ENCODE results near the gene TMEM69.
A peak's percentile ranks its signal among the peaks of the same experiment; 100 is the strongest.

TMEM69 gene

GRCh38 chr1:45687754-45688740, at the start of gene TMEM69:
Gene TMEM69, plus strand, starts transcription at chr1:45688181. Its CDS starts 2,888 bp downstream, at chr1:45691069.
- no peaks in the 10 kb centered on the region for H3K9me3 Mint-ChIP-seq
- peak within 1 kb of the TSS; percentile 99 for H3K27ac Mint-ChIP-seq
- ATAC-seq, result peak; percentile 34
- peaks cover 88% of the 10 kb centered on the region for H3K36me3 Mint-ChIP-seq
- peak; percentile 73 to 92 for DNase-seq (ENCODE audit: low spot score in 2 of 2)
- peak within 1 kb of the TSS; percentile 100 for H3K4me3 Mint-ChIP-seq
- peaks cover 37% of the 10 kb centered on the region for H3K4me1 Mint-ChIP-seq

GRCh38 chr1:45640293-45640692, 47.7 kb upstream of the TMEM69 start:
- no peak for DNase-seq (ENCODE audit: low spot score in 2 of 2)
- no peak for ATAC-seq
- H3K9me3 Mint-ChIP-seq, result no peaks in the 10 kb centered on the region
- no peaks in the 10 kb centered on the region for H3K4me1 Mint-ChIP-seq
- no peak overlapping the region for H3K4me3 Mint-ChIP-seq
- H3K27ac Mint-ChIP-seq, result peak overlapping the region; percentile 49
- peaks cover 12% of the 10 kb centered on the region for H3K36me3 Mint-ChIP-seq

GRCh38 chr1:45643321-45643720, 44.7 kb upstream of the TMEM69 start:
- Mint-ChIP-seq H3K36me3 (peaks cover 42% of the 10 kb centered on the region), H3K4me3 (no peak overlapping the region), H3K27ac (peak overlapping the region; percentile 17), H3K4me1 (no peaks in the 10 kb centered on the region), H3K9me3 (no peaks in the 10 kb centered on the region)
- ATAC-seq (no peak), DNase-seq (ENCODE audit: low spot score in 2 of 2) (no peak)

- Mint-ChIP-seq H3K4me3 (no peak overlapping the region), H3K27ac (no peak overlapping the region), H3K36me3 (peaks cover 48% of the 10 kb centered on the region), H3K4me1 (no peaks in the 10 kb centered on the region), H3K9me3 (no peaks in the 10 kb centered on the region)
- no peak for ATAC-seq
- DNase-seq (ENCODE audit: low spot score in 2 of 2), result no peak
Measured at GRCh38 chr1:45643978-45644377, 44.0 kb upstream of the TMEM69 start.

- no peaks in the 10 kb centered on the region for H3K9me3 Mint-ChIP-seq
- H3K4me1 Mint-ChIP-seq, result no peaks in the 10 kb centered on the region
- no peak for ATAC-seq
- H3K27ac Mint-ChIP-seq, result no peak overlapping the region
- H3K4me3 Mint-ChIP-seq, result no peak overlapping the region
- peaks cover 55% of the 10 kb centered on the region for H3K36me3 Mint-ChIP-seq
- DNase-seq (ENCODE audit: low spot score in 2 of 2), result no peak
Measured at GRCh38 chr1:45644661-45645060, 43.3 kb upstream of the TMEM69 start.

GRCh38 chr1:45647248-45648021, 40.5 kb upstream of the TMEM69 start:
- ATAC-seq (no peak), DNase-seq (ENCODE audit: low spot score in 2 of 2) (no peak)
- peak overlapping the region; percentile 27 for H3K27ac Mint-ChIP-seq
- no peaks in the 10 kb centered on the region for H3K9me3 Mint-ChIP-seq
- peaks cover 11% of the 10 kb centered on the region for H3K4me1 Mint-ChIP-seq
- no peak overlapping the region for H3K4me3 Mint-ChIP-seq
- H3K36me3 Mint-ChIP-seq, result peaks cover 83% of the 10 kb centered on the region

- Mint-ChIP-seq H3K4me1 (peaks cover 25% of the 10 kb centered on the region), H3K4me3 (peak overlapping the region; percentile 33), H3K27ac (peak overlapping the region; percentile 87), H3K36me3 (peaks cover 100% of the 10 kb centered on the region), H3K9me3 (no peaks in the 10 kb centered on the region)
- ATAC-seq, result peak; percentile 100
- no peak for DNase-seq (ENCODE audit: low spot score in 2 of 2)
Measured at GRCh38 chr1:45654540-45655280, 33.3 kb upstream of the TMEM69 start.

GRCh38 chr1:45656573-45657226, 31.3 kb upstream of the TMEM69 start:
- no peak overlapping the region for H3K4me3 Mint-ChIP-seq
- peaks cover 100% of the 10 kb centered on the region for H3K36me3 Mint-ChIP-seq
- no peaks in the 10 kb centered on the region for H3K9me3 Mint-ChIP-seq
- H3K27ac Mint-ChIP-seq, result no peak overlapping the region
- peaks cover 14% of the 10 kb centered on the region for H3K4me1 Mint-ChIP-seq
- ATAC-seq (no peak), DNase-seq (ENCODE audit: low spot score in 2 of 2) (no peak)

- ATAC-seq, result no peak
- Mint-ChIP-seq H3K4me1 (peaks cover 16% of the 10 kb centered on the region), H3K27ac (no peak overlapping the region), H3K36me3 (peaks cover 87% of the 10 kb centered on the region), H3K9me3 (no peaks in the 10 kb centered on the region), H3K4me3 (no peak overlapping the region)
- DNase-seq (ENCODE audit: low spot score in 2 of 2), result no peak
Measured at GRCh38 chr1:45658171-45658570, 29.8 kb upstream of the TMEM69 start.

- ATAC-seq (no peak), DNase-seq (ENCODE audit: low spot score in 2 of 2) (no peak)
- Mint-ChIP-seq H3K4me1 (peaks cover 21% of the 10 kb centered on the region), H3K4me3 (no peak overlapping the region), H3K27ac (no peak overlapping the region), H3K9me3 (no peaks in the 10 kb centered on the region), H3K36me3 (peaks cover 82% of the 10 kb centered on the region)
Measured at GRCh38 chr1:45659222-45659621, 28.8 kb upstream of the TMEM69 start.

- Mint-ChIP-seq H3K4me3 (no peak overlapping the region), H3K27ac (no peak overlapping the region), H3K4me1 (peaks cover 10% of the 10 kb centered on the region), H3K36me3 (peaks cover 71% of the 10 kb centered on the region), H3K9me3 (no peaks in the 10 kb centered on the region)
- ATAC-seq (no peak), DNase-seq (ENCODE audit: low spot score in 2 of 2) (no peak)
Measured at GRCh38 chr1:45660336-45660735, 27.6 kb upstream of the TMEM69 start.

- no peaks in the 10 kb centered on the region for H3K9me3 Mint-ChIP-seq
- no peak overlapping the region for H3K4me3 Mint-ChIP-seq
- H3K27ac Mint-ChIP-seq, result no peak overlapping the region
- DNase-seq (ENCODE audit: low spot score in 2 of 2), result no peak
- ATAC-seq, result no peak
- peaks cover 35% of the 10 kb centered on the region for H3K4me1 Mint-ChIP-seq
- H3K36me3 Mint-ChIP-seq, result peaks cover 21% of the 10 kb centered on the region
Measured at GRCh38 chr1:45666836-45667235, 21.1 kb upstream of the TMEM69 start.

GRCh38 chr1:45667321-45668111, 20.5 kb upstream of the TMEM69 start:
- no peak overlapping the region for H3K27ac Mint-ChIP-seq
- no peaks in the 10 kb centered on the region for H3K9me3 Mint-ChIP-seq
- DNase-seq (ENCODE audit: low spot score in 2 of 2), result no peak
- peaks cover 21% of the 10 kb centered on the region for H3K36me3 Mint-ChIP-seq
- no peak for ATAC-seq
- H3K4me1 Mint-ChIP-seq, result peaks cover 39% of the 10 kb centered on the region
- no peak overlapping the region for H3K4me3 Mint-ChIP-seq

- no peak for DNase-seq (ENCODE audit: low spot score in 2 of 2)
- H3K4me3 Mint-ChIP-seq, result no peak overlapping the region
- peaks cover 16% of the 10 kb centered on the region for H3K36me3 Mint-ChIP-seq
- peaks cover 43% of the 10 kb centered on the region for H3K4me1 Mint-ChIP-seq
- no peak for ATAC-seq
- H3K9me3 Mint-ChIP-seq, result no peaks in the 10 kb centered on the region
- H3K27ac Mint-ChIP-seq, result no peak overlapping the region
Measured at GRCh38 chr1:45668526-45668925, 19.5 kb upstream of the TMEM69 start.
